Fibroblast of lung (primary cell): ENCODE results near the gene ATPAF2. TPM values are rescaled to one million over a fixed set of nuclear protein-coding genes. Genes with fewer than 3 reads are reported as not detected.

Source experiments
- DNase-seq, 2 donors: peaks; one replicate each; pipeline versions ENCODE4 v3.0.0 to v3.0.0-alpha.2; 2010; ENCODE audit warnings: low read depth in 2 of 2
- H2AFZ ChIP-seq: 2 replicates; pipeline ENCODE4 v1.5.1; 2012; ENCODE audit warnings: low read length, control low read depth, inconsistent platforms
- H3K27ac ChIP-seq: 2 replicates; pipeline ENCODE4 v1.5.1; 2011; ENCODE audit warnings: low read length, control low read depth; ENCODE audit not compliant: insufficient read depth
- H3K27me3 ChIP-seq: 2 replicates; pipeline ENCODE4 v1.5.1; 2011; ENCODE audit warnings: mild to moderate bottlenecking, low read length; ENCODE audit not compliant: control insufficient read depth, insufficient read depth
- H3K36me3 ChIP-seq: 2 replicates; pipeline ENCODE4 v1.5.1; 2011; ENCODE audit warnings: low read length; ENCODE audit not compliant: control insufficient read depth, insufficient read depth
- H3K4me1 ChIP-seq: 2 replicates; pipeline ENCODE4 v1.5.1; 2011; ENCODE audit warnings: low read length; ENCODE audit not compliant: control insufficient read depth, insufficient read depth; ENCODE audit errors: extremely low read depth
- H3K4me2 ChIP-seq: 2 replicates; pipeline ENCODE4 v1.5.1; 2011; ENCODE audit warnings: low read length, control low read depth; ENCODE audit not compliant: insufficient read depth; ENCODE audit errors: extremely low read depth
- H3K4me3 ChIP-seq, 4 experiments: fragments of 200-600 bp in 1 of 4; sonication (generic) in 1 of 4; replicated peaks in 1 of 4; 2 replicates each; pipeline ENCODE4 v1.5.1; 2011 to 2016; ENCODE audit warnings: low read length in 4 of 4, low read depth in 3 of 4, mild to moderate bottlenecking in 3 of 4, control low read depth in 2 of 4, inconsistent platforms in 1 of 4, mixed read lengths in 1 of 4; ENCODE audit not compliant: insufficient read depth in 1 of 4; ENCODE audit errors: control extremely low read depth in 1 of 4
- H3K79me2 ChIP-seq: 2 replicates; pipeline ENCODE4 v1.5.1; 2012; ENCODE audit warnings: mild to moderate bottlenecking, low read length, inconsistent platforms; ENCODE audit not compliant: control insufficient read depth, insufficient read depth
- H3K9ac ChIP-seq: 2 replicates; pipeline ENCODE4 v1.5.1; 2011; ENCODE audit warnings: mild to moderate bottlenecking, low read length, control low read depth; ENCODE audit not compliant: insufficient read depth
- H3K9me3 ChIP-seq: 2 replicates; pipeline ENCODE4 v1.5.1; 2012; ENCODE audit warnings: low read depth, low read length; ENCODE audit not compliant: control insufficient read depth, insufficient read depth
- H4K20me1 ChIP-seq: 2 replicates; pipeline ENCODE4 v1.5.1; 2011; ENCODE audit warnings: low read length; ENCODE audit not compliant: control insufficient read depth, insufficient read depth; ENCODE audit errors: extremely low read depth
- CTCF ChIP-seq, 2 donors: IDR thresholded peaks in 1 of 2; conservative IDR thresholded peaks in 1 of 2; 1 replicate in 1 of 2; 2 replicates in 1 of 2; pipeline ENCODE4 v1.5.1; 2011 to 2012; ENCODE audit warnings: low read length in 2 of 2, control low read depth in 1 of 2, inconsistent platforms in 1 of 2, low read depth in 1 of 2, mild to moderate bottlenecking in 1 of 2
- EZH2 ChIP-seq: IDR thresholded peaks from 2 replicates; pipeline ENCODE4 v1.5.1; 2012; ENCODE audit warnings: low read length, control low read depth, mild to moderate bottlenecking; ENCODE audit errors: missing control alignments
- polyA plus RNA-seq, 2 donors: library from polyadenylated mRNA; depleted of rRNA in 1 of 2; stranded (reverse) in 1 of 2; unstranded in 1 of 2; fragments of >200 nt; gene quantifications; 2 replicates each; pipeline ENCODE4 v1.2.1, GENCODE V29; 2011 to 2012; ENCODE audit warnings: missing spikeins in 1 of 2
- total RNA-seq: library from RNA; depleted of rRNA; stranded (reverse); fragments of >200 nt; gene quantifications from 2 replicates; pipeline ENCODE4 v1.2.1, GENCODE V29; 2014

The ATPAF2 gene
- total and polyA plus RNA-seq, 2 donors (not counting 1 experiment from before 2014, with no cell fraction given), result 11.6 to 12.6 TPM

GRCh38 chr17:17985555-17985954 lies 53.4 kb downstream of the ATPAF2 start:
- Histone ChIP-seq H3K36me3 (no peaks in the 10 kb centered on the region), H2AFZ (no peak overlapping the region), H3K4me3 (no peak overlapping the region), H3K9me3 (no peaks in the 10 kb centered on the region), H3K4me2 (no peak overlapping the region), H3K9ac (no peak overlapping the region), H3K79me2 (no peaks in the 10 kb centered on the region), H3K27ac (no peak overlapping the region), H4K20me1 (no peaks in the 10 kb centered on the region), H3K4me1 (peaks cover 4% of the 10 kb centered on the region), H3K27me3 (no peaks in the 10 kb centered on the region)
- TF ChIP-seq CTCF (conservative IDR thresholded peaks at IDR 0.05 in 1 of 2, IDR thresholded peaks at IDR 0.05 in 1 of 2; ENCODE audit: low read depth in 1 of 2, low read length in 2 of 2), result no peak
- no peak for TF ChIP-seq EZH2
- DNase-seq, result no peak

GRCh38 chr17:17985153-17985552 lies 53.8 kb downstream of the ATPAF2 start:
- DNase-seq, result no peak
- Histone ChIP-seq H3K36me3 (no peaks in the 10 kb centered on the region), H3K9me3 (no peaks in the 10 kb centered on the region), H3K79me2 (no peaks in the 10 kb centered on the region), H4K20me1 (no peaks in the 10 kb centered on the region), H3K27me3 (no peaks in the 10 kb centered on the region), H3K4me2 (no peak overlapping the region), H2AFZ (no peak overlapping the region), H3K4me3 (no peak overlapping the region), H3K4me1 (peaks cover under 1% of the 10 kb centered on the region), H3K9ac (no peak overlapping the region), H3K27ac (no peak overlapping the region)
- TF ChIP-seq CTCF (conservative IDR thresholded peaks at IDR 0.05 in 1 of 2, IDR thresholded peaks at IDR 0.05 in 1 of 2; ENCODE audit: low read depth in 1 of 2, low read length in 2 of 2) (no peak), EZH2 (no peak)

GRCh38 chr17:17983776-17984175 lies 55.2 kb downstream of the ATPAF2 start:
- Histone ChIP-seq H3K4me3 (no peak overlapping the region), H3K27me3 (no peaks in the 10 kb centered on the region), H3K9ac (no peak overlapping the region), H2AFZ (no peak overlapping the region), H4K20me1 (no peaks in the 10 kb centered on the region), H3K4me1 (no peaks in the 10 kb centered on the region), H3K4me2 (no peak overlapping the region), H3K36me3 (no peaks in the 10 kb centered on the region), H3K9me3 (no peaks in the 10 kb centered on the region), H3K79me2 (no peaks in the 10 kb centered on the region), H3K27ac (no peak overlapping the region)
- no peak for DNase-seq
- TF ChIP-seq EZH2 (no peak), CTCF (conservative IDR thresholded peaks at IDR 0.05 in 1 of 2, IDR thresholded peaks at IDR 0.05 in 1 of 2; ENCODE audit: low read depth in 1 of 2, low read length in 2 of 2) (no peak)
